Measurements from ENCODE around the gene ATP1A3.
A peak's percentile ranks its signal among the peaks of the same experiment; 100 is the strongest.
"Not testable (repeated sequence)": the region's sequence is repeated elsewhere in the genome, so short reads cannot be mapped to it uniquely, and the experiment has no call there.

Gene ATP1A3

DNA sequence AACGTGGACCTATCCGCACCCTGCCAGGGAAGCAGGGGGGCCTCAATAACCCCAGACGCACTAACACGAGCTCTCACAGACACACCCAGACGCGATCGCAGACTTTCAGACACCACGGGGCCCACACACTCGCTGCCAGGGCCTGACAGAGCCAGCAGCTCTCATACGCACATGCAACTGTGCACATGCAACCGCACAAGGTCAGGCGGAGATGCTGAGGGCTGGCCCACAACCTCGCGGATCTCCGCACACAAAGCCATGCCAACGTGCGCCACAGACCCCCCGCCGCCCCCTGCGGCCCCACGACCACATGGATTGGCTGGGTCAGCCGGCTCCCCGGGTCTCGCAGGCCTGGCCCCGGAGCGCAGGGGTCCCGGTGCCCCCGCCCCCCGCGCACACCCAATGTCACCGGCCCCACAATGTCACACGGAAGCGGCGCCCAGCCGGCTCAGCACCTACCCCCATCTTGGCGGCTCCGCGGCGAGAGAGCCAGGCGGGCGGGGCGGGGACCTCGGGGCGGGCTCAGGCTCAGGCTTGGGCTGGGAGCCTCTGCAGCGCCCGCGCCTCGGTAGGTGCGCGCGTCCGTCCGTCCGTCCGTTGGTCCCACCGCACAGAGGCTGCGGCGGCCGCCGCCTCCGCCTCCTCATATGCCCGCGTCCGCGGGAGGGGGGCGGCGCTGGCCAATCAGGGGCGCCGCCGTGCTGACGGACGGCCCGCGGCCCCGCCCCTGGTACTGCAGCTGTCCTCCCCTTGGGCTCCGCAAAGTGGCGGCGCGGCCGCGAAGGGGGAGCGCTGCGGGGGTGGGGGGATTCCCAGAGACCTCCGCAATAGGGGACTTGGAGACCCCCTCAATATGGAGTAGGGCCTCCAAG is at the start of gene ATP1A3:
Gene ATP1A3 (minus strand): TSS at position 619 of the 872 bp plus-strand sequence. CDS start 154 bp downstream, at position 465.
- peak; percentile 93 for DNase-seq (ENCODE audit: low spot score)

DNA sequence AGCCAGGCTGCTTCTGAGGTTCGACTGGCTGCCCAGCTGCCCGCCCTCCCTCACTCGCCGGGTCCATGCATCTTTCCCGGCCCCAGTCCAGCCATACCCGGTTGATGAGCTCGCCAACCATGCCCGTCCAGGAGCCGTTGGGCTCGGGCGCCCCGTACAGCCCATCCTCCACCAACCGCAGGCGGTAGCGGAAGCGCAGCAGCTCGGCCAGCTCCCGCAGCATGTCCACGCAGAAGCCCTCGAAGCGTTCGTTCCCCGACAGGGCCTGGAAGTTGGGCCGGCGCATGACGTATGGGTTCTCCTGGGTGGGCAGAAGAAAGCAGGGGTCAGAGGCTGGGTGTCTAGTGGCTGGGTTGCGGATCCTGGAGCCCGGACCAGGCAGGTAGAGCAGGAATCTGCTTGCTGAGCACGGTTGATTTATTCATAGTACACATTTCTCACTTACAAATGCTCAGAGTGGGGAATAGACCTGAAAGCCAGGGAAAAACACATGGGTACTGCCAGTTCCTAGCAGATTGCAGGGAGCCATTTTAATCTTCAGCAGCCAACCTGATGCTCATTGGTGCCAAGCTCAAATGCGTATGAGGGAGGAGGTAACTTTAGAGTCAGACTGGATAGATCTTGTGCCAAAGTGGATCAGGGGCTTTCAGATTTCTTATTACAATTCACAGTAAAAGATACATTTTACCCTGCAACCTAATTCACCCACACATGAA is 48.6 kb upstream of the ATP1A3 start:
- DNase-seq (ENCODE audit: low spot score), result no peak

DNA sequence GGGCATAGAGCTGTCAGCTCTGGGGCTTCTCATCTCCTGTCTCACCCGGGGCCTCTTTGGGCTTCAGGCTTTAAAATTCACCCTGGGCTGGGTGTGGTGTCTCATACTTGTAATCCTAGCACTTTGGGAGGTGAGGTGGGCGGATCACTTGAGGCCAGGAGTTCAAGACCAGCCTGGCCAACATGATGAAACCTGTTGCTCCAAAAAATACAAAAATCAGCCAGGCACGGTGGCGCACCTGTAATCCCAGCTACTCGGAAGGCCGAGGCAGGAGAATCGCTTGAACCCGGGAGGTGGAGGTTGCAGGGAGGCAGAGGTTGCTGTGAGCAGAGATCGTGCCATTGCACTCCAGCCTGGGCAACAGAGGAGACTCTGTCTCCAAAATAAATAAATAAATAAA is 46.5 kb upstream of the ATP1A3 start:
- DNase-seq (ENCODE audit: low spot score), result not testable (repeated sequence)

DNA sequence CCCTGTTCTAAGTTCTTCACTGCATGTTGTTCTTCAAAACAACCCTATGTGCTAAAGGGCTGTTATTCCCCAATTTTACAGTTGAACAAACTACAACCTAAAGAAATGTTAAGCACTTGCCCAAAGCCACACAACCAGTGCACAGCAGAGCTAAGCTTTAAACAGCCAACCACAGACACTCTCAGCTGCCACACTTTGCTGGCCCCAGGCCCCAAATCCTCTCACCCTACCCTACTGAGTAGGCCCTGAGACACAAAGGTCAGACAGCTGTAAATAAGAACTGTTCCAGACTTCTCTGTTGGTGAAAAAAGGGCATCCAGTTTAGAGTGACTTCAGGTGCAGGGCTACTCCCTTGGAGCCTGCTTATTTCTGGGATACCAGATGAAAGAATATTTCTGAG is 46.0 kb upstream of the ATP1A3 start:
- DNase-seq (ENCODE audit: low spot score), result no peak

DNA sequence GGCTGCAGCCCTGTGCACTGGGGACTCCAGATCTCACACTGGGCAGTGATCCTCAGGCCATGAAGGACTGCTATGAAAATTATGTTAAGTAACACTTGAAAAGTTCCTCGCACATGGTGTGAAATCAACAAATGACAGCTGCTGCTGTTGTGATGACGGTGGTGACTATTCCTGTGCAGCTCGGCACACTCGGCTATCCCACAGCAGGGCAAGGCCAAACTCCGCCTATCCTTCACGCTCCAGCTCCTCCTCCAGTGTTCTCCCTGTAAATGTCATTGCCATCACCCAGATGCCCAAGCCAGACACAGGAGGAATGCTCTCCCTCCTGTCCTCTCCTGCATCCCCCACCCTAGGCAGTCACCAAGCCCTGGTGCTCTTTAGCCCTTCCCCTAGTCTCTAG is 44.6 kb upstream of the ATP1A3 start:
- no peak for DNase-seq (ENCODE audit: low spot score)

DNA sequence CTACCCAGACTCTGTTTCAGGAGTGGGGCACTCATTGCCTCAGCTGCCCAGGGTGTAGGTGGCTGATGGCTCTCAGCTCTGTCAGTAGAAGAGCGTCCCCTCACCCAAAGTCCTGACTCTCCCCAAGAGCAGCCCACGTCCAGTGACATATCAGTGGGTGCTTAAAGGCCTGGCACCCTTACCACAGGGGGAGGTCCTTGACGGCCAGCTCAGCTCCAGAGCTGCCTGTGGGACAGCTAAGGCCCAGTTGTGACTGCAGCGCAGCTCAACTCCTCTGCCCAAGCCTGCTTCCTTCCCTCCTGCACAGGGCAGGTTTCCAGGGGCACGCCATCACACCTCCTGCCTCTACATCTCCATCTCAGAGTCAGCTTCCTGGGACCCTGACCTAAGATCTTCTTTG is 43.6 kb upstream of the ATP1A3 start:
- DNase-seq (ENCODE audit: low spot score), result no peak

DNA sequence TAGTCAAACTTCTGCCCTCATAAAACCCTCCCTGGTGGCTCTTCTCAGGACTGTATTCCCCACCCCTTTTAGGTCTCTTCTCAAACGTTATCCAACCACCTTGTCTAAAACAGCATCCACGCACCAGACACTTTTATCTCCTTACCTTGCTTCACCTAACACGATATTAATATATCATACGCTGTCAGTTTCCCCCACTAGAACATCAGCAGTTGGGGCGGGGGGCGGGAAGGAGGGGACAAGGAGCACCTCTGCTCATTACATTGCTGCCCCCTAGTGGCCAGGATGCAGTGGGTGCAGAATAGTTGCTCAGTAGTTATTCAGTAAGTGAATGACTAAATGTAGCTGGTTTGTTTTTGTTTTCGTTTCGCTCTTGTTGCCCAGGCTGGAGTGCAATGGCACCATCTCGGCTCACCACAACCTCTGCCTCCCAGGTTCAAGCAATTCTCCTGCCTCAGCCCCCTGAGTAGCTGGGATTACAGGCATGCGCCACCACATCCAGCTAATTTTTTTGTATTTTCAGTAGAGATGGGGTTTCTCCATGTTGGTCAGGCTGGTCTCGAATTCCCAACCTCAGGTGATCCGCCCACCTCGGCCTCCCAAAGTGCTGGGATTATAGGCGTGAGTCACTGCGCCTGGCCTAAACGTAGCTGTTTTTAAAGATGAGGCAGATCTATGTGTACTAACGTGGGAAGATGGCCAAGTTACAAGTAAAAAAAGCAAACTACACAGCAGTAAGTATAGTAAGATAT is 40.8 kb upstream of the ATP1A3 start:
- DNase-seq (ENCODE audit: low spot score), result peak; percentile 88

DNA sequence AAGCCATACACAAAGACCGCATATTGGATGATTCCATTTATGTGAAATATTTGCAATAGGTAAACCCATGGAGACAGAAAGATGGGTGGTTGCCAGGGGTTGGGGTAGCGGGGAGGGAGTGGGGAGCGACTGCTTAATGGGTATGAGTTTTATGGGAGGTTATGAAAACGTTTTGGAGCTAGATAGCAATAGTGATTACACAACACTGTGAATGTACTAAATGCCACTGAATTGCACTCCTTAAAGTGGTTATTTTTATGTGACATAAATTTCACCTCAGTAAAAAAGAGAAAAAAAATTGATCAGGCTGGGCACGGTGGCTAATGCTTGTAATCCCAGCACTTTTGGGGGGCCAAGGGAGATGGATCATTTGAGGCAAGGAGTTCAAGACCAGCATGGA is 39.4 kb upstream of the ATP1A3 start:
- no peak for DNase-seq (ENCODE audit: low spot score)

DNA sequence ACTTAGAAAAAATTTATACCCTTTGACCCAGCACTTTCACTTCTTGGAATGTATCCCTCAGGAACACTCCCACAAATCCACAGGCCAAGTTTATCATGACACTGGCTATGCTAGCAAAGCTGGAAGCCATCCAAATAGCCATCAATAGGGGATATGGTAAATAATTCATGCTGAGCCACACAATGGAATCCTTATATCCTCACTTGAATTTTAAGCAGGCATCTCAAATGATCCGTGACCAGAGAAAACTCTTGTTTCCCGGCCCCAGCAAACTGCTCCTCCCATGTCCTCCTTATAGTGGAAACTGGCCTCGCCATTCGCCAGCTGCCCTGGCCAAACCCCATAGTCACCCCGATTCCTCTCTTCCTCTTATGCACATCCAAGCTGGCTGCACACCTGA is 38.4 kb upstream of the ATP1A3 start:
- DNase-seq (ENCODE audit: low spot score), result no peak

DNA sequence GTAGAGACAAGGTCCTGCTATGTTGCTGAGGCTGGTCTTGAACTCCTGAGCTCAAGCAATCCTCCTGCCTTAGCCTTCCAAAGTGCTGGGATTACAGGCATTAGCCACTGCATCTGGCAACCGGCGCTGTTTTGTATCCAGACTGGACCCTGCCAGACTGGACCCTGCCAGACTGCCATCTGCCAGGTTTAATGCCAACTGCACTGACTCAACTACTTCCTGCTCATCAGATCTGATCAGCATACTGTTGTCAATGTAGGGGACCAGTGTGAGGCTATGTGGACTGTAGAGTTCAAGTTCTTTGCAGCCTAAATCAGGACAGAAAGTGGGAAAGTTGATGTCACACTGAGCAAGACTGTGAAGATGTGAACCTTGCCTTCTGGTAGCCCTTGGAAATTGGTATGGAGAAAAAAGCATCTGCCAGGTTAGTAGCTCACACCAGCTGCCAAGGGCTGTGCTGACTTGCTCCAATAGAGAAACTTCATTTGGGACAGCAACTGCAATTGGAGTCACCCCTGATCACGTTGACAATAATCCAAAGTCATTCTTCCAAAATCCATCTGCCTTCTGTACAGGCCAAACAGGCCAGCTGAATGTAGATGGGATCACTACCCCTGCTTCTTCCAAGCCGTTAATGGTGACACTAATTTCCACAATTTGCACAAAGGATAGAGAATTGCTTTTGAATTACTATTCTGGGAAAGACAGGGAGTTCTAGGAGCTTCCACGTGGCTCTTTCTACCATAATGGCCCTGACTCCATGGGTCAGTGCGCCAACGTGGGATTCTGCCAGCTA is 36.8 kb upstream of the ATP1A3 start:
- DNase-seq (ENCODE audit: low spot score), result no peak

DNA sequence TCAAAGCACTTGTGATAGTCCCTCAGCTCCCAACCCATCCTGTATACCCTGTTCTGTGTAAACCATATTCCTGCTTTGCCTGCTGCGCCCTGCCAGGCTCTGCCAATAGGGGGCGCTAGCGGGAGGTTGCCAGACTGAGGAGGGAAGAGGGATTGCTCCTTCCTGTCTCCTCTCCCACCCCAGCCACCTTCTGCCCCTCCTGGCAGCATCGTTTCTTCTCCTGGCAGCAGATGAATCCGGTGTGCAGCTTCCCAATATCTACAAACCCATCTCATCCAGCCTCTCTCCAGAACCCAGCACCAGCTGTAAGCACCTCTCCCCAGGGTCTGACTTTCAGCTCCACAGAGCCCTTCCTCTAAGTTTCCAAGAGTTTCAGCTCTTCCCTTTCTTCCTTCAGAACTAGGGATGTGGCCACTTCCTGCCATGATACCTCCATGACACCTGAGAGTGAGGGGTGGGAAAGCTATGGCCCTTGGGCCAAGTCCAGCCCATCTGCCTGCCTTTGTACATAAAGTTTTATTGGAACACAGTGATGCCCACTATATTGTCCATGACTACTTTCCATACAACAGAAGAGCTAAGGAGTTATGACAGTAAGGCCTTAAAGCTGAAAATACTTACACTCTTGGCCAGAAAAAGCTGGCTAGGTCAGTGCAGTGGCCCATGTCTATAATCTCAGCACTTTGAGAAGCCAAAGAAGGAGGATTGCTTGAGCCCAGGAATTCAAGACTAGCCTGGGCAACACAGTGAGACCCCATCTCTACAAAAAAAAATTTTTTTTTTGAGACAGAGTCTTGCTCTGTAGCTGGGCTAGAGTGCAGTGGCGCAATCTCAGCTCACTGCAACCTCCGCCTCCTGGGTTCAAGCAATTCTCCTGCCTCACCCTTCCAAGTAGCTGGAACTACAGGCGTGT is 34.5 kb upstream of the ATP1A3 start:
- DNase-seq (ENCODE audit: low spot score), result peak; percentile 12

DNA sequence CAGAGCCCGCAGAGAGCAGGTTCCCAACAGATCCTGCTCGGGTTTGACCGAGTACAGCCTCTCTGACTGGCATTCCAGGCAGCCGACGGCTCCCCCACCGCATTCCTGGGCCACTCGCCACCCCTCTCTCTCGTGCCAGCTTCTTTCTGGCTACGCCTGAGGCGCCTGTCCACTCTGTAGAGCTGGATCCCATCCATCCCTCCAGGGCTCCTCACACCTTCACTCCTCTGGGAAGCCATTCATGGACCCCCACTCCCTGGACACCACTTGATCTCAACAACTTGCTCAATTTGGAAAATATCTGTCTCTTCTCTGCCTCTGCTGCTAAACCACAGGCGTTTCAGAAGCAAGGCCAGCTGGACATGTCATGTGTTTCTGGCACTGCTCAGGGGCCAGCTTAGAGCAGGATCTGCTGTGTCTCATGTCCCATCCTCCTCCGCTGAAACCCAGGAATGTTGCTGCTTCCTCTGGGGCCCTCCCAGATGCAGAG is 30.6 kb upstream of the ATP1A3 start:
- no peak for DNase-seq (ENCODE audit: low spot score)

DNA sequence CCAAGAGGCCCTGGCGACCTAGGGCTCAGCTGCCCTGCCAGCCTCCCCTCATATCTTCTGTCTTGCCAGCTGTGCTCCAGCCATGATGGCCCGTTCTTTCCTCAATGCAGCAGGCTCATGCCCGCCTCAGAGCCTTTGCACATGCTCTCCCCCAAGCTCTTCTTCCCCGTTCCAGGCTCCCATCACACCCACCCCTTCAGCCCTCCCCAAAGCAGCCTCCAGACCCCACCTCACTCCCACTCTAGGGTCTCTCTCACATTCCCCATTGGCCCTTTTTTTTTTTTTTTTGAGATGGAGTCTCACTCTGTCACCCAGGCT is 29.9 kb upstream of the ATP1A3 start:
- DNase-seq (ENCODE audit: low spot score), result no peak

DNA sequence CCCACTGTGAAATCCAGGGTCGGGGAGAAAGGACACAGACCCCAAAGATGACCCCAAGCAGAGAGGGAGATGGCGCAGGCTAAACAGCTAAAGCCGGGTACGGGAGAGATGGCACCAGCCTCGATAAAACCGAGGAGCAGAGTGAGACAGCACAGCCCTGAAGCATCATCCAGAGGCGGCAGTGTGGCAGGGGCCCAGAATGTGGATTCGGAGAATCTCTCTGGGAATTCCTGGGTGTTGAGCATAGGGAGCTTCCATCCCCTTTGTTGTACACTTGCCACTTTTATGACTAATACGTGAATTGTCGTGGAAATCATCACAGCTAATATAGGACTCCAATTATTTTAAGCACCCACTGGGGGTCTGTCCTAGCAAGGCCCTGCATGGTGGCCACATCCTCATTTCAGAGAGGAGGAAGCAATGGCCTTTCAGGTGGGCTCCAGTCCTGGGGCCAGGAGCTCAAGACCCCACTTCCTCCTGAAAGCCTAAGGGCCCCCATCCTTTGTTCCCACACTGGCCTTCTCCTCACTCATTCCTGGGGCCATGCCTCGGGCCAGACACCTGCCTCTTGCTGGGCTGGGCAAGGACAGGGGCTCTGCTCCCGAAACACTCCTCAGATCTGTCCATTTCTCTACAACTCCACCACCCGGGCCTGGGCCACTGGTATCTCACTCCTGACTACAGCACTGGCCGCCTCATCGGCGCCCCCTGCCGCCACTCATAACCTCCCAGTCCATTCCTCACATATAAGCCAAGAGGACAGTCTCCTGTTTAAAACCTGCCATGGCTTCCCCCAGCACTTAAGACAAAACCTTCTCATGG is 29.3 kb upstream of the ATP1A3 start:
- DNase-seq (ENCODE audit: low spot score), result peak; percentile 28

DNA sequence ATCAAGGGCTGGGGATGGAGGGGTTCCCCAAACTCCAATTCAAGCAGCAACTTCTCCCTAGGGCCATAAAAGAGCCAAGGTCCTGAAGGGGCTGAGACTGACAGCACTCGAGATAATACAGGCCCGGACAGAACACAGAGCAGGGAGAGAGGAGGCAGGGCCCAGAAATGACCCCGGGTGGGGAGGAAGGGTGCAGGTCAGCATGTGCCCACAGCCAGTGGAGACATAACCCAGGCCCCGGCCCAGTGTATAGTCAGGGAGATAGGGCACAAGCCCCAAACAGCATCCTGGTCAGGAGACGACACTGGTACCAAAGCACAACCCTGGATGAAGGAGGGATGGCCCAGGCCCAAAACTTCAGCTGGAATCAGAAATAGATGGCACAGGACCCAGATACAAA is 28.6 kb upstream of the ATP1A3 start:
- DNase-seq (ENCODE audit: low spot score), result no peak

DNA sequence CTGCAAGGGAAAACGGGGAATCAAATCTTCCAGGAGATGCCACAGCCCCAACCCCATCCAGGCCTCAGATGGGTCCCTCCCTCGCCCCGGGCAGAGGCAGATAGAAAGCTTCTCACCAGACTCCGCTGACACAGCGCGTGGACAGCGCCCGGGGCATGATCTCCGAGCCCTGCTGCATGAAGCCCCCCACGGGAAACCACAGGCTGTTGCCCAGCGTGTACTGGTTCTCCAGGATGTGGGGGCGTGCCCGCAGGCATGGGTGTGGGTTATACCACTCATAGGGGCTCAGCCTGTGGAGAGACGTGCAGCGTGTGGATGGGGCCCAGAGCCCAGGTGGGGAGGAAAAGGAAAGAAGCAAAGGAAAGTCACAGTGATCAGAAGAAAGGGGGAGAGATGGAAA is 27.2 kb upstream of the ATP1A3 start:
- DNase-seq (ENCODE audit: low spot score), result no peak

DNA sequence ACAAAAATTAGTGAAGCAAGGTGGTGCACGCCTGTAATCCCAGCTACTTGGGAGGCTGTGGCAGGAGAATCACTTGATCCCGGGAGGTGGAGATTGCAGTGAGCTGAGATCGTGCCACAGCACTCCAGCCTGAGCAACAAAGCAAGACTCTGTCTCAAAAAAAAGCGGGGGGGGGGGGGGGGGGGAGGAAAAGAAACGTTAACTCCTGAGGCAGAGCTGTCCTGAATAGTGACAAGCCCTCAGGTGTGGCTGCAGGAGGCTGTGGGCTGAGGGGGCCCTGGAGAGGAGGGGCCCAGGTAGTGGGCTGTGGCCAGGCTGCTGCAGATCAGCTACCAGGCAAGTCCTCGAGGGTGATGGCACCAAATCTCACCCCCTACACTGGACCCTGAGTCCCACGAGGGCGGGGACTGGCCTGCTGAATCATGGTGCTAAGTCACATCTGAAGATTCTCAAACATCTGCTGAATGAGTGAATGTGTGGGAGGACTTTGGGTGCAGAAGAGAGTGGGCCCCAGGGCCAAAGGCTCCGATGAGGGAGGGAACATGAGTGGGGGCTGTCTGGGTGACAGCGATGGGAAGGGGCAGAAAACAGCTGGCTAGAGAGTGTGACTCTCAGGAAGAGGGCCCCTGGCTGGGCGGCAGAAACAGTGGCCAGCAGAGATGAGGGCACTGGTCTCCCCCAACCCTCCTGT is 24.6 kb upstream of the ATP1A3 start:
- no peak for DNase-seq (ENCODE audit: low spot score)

DNA sequence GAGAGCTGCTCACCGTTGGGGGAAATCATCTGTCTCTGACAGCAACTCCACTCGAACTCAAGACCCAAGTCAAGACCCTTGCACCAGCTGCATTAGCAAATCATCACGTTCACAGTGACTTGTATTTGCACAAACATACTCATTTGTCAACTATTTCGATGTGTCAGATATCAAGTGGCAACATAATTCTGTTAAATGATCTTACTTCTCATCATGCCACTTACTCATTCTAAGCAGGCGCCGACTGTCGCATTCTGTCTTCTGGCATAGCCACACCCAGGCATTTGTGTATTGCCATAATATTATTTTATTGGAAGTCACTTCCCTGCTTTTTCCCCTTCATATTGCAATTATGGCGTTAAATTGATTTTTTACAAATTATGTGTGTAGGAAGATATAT is 23.0 kb upstream of the ATP1A3 start:
- no peak for DNase-seq (ENCODE audit: low spot score)

DNA sequence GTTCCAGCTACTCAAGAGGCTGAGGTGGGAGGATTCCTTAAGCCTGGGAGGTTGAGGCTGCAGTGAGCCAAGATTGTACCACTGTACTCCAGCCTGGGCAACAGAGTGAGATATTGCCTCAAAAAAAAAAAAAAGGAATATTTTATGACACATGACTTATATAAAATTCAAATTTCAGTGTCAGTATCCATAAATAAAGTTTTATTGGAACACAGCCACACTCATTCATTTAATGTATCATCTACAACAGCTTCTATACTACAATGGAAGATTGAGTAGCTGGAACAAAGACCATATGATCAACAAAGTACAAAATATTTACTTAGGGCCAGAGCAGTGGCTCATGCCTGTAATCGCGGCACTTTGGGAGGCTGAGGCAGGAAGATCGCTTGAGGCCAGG is 18.7 kb upstream of the ATP1A3 start:
- DNase-seq (ENCODE audit: low spot score), result not testable (repeated sequence)
